Progenitor cell of endocrine pancreas (in vitro differentiated cells): ENCODE data around the gene FAM83G. TPM values are rescaled to one million over a fixed set of nuclear protein-coding genes. Genes with fewer than 3 reads are reported as not detected.

Experiments used
- DNase-seq: peaks from one replicate; pipeline ENCODE4 v3.0.0; 2021; ENCODE audit warnings: low spot score; ENCODE audit not compliant: unreplicated experiment
- H3K27ac Mint-ChIP-seq: 2 replicates; pipeline ENCODE4 v1.8.0; 2021; ENCODE audit warnings: mild to moderate bottlenecking, moderate library complexity, mixed read lengths
- H3K27me3 Mint-ChIP-seq: 2 replicates; pipeline ENCODE4 v1.8.0; 2021; ENCODE audit warnings: mixed read lengths
- H3K36me3 Mint-ChIP-seq: 2 replicates; pipeline ENCODE4 v1.8.0; 2022; ENCODE audit warnings: mixed read lengths; ENCODE audit not compliant: insufficient read depth
- H3K4me1 Mint-ChIP-seq: 2 replicates; pipeline ENCODE4 v1.8.0; 2021; ENCODE audit warnings: low read depth, mixed read lengths
- H3K4me3 Mint-ChIP-seq: 2 replicates; pipeline ENCODE4 v1.8.0; 2021; ENCODE audit warnings: low read depth, mild to moderate bottlenecking, moderate library complexity, mixed read lengths
- H3K9me3 Mint-ChIP-seq: 2 replicates; pipeline ENCODE4 v1.8.0; 2021; ENCODE audit warnings: low read depth, mixed read lengths
- total RNA-seq: library from RNA; stranded (reverse); gene quantifications from 2 replicates; pipeline ENCODE4 v1.2.1, GENCODE V29; 2021
- TF ChIP-seq, protein P1 (sequence below): fragments of 200-600 bp; sonication (generic); IDR thresholded peaks from one replicate; pipeline ENCODE4 v1.5.0; 2021; ENCODE audit warnings: antibody characterized with exemption, mild to moderate bottlenecking; ENCODE audit not compliant: unreplicated experiment

FAM83G gene
- total RNA-seq, 1 donor from 2014 or later, result 16.6 TPM

- H3K27ac Mint-ChIP-seq, result no peak overlapping the region
- H3K36me3 Mint-ChIP-seq, result peaks cover 18% of the 10 kb centered on the region
- no peaks in the 10 kb centered on the region for H3K4me1 Mint-ChIP-seq
- H3K4me3 Mint-ChIP-seq, result no peak overlapping the region
- DNase-seq, result no peak
- TF ChIP-seq, protein P1, sequence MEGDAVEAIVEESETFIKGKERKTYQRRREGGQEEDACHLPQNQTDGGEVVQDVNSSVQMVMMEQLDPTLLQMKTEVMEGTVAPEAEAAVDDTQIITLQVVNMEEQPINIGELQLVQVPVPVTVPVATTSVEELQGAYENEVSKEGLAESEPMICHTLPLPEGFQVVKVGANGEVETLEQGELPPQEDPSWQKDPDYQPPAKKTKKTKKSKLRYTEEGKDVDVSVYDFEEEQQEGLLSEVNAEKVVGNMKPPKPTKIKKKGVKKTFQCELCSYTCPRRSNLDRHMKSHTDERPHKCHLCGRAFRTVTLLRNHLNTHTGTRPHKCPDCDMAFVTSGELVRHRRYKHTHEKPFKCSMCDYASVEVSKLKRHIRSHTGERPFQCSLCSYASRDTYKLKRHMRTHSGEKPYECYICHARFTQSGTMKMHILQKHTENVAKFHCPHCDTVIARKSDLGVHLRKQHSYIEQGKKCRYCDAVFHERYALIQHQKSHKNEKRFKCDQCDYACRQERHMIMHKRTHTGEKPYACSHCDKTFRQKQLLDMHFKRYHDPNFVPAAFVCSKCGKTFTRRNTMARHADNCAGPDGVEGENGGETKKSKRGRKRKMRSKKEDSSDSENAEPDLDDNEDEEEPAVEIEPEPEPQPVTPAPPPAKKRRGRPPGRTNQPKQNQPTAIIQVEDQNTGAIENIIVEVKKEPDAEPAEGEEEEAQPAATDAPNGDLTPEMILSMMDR, result no peak
- peaks cover 10% of the 10 kb centered on the region for H3K9me3 Mint-ChIP-seq
- no peaks in the 10 kb centered on the region for H3K27me3 Mint-ChIP-seq
Measured at GRCh38 chr17:18991531-18992315, 12.8 kb downstream of the FAM83G start.

DNA sequence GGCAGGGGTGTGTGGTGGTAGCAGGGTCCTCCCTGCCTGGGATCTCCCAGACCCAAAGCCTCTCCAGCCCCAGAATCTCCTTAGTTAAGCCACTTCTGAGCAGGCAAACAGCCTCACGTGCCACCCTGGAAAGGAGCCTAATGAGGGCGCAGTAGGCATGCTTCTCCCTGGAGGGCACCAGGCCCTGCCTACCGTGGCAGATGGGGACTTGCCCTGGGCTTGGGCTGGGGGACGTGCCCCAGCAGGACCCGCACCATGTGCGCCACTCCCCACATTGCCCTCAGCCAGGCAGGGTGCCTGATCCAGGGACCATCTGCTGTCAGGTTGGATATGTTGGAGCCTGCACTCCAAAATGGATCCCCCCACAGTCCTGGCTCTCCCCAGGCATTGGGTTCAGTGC lies 14.2 kb downstream of the FAM83G start:
- Mint-ChIP-seq H3K9me3 (peaks cover 5% of the 10 kb centered on the region), H3K4me3 (no peak overlapping the region), H3K36me3 (peaks cover 12% of the 10 kb centered on the region), H3K27me3 (no peaks in the 10 kb centered on the region), H3K4me1 (no peaks in the 10 kb centered on the region), H3K27ac (no peak overlapping the region)
- TF ChIP-seq, protein P1, result no peak
- DNase-seq, result no peak

DNA sequence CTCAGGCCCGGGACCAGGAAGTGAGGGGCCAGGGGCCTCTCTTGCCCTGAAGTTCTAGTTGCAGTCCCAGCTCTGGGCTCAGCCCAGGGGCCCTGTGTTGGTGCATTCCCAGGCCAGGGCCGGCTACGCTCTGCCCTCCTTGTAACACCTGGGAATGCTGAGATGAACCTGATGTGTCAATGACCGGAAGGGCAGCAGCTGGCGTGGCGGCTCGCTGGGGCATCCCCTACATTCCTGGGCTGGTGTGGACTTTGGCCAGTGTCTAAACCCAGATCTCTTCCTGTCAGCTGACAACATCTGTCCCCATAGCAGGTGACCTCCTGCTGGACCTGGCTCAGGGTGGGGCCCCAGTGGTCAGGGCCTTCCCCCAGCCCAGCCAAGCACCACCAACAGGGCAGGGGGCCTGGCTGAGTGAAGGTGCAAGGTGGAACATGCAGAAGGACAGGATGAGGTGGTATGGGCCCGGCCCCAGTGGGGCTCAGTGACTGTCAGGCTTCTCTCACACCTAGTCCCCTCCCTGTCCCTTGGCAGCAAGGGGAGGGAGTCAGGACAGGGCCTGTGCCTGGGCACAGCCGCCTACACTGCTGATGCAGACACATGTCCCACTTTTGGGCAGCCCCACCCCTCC lies 15.9 kb downstream of the FAM83G start:
- Mint-ChIP-seq H3K36me3 (peaks cover 6% of the 10 kb centered on the region), H3K9me3 (no peaks in the 10 kb centered on the region), H3K4me1 (no peaks in the 10 kb centered on the region), H3K27me3 (no peaks in the 10 kb centered on the region), H3K4me3 (no peak overlapping the region), H3K27ac (no peak overlapping the region)
- DNase-seq, result no peak
- TF ChIP-seq, protein P1, result no peak

DNA sequence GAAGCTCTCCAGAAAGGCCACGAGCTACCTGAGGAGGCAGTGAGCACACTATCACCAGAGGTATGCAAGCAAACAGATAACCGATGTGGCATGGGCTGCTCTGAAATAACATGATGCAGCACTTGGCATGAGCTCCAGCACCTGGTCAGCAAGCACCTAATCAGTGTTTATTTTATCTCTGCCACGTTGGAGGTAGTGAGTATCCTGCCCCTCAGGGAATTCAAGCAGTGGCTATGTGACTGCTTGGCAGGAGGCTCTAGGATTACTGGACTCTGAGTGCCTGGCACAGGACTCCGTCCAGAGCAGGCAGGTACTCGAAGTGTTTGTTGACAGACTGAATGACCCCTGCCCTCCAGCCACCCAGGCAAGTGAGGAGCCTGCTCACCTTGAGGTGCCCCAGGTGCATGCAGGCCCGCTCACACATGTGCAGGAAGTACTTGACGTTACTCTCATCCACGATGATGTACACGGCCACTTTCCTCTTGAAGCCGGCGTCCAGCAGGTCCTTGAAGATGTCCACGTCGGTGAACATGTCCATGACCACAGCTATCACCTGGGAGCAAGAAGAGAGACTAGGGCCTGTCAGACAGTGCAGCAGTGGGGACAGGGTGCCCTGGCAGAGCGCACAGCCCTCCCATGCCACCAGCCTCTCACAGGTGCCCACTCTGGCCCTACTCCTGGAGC lies 16.6 kb downstream of the FAM83G start:
- Mint-ChIP-seq H3K4me1 (no peaks in the 10 kb centered on the region), H3K4me3 (no peak overlapping the region), H3K36me3 (peaks cover 6% of the 10 kb centered on the region), H3K9me3 (no peaks in the 10 kb centered on the region), H3K27me3 (no peaks in the 10 kb centered on the region), H3K27ac (no peak overlapping the region)
- no peak for DNase-seq
- TF ChIP-seq, protein P1, result no peak

DNA sequence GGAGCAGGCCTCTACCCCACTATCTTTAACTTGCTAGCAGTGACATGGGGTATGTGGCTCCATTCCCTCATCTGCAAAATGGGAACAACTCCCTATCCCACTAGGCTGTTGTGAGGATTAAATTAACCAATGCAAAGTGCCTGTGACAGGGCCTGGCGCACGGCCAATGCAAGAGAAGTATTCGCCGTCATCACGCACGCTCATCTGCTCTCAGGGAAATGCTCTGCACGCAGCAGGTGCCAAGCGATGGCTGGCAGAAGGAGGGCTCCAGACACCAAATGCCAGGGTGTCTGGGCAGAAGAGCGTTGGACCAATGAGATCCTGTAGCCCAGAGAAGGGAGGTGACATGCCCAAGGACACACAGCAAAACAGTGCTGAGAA lies 17.3 kb downstream of the FAM83G start:
- TF ChIP-seq, protein P1, result no peak
- no peaks in the 10 kb centered on the region for H3K27me3 Mint-ChIP-seq
- H3K4me1 Mint-ChIP-seq, result peaks cover 1% of the 10 kb centered on the region
- H3K9me3 Mint-ChIP-seq, result no peaks in the 10 kb centered on the region
- no peak for DNase-seq
- H3K27ac Mint-ChIP-seq, result no peak overlapping the region
- H3K4me3 Mint-ChIP-seq, result no peak overlapping the region
- H3K36me3 Mint-ChIP-seq, result peaks cover 6% of the 10 kb centered on the region
